Measurements from ENCODE around the gene ATP13A1.
A peak's percentile ranks its signal among the peaks of the same experiment; 100 is the strongest.
"Not testable (repeated sequence)": the region's sequence is repeated elsewhere in the genome, so short reads cannot be mapped to it uniquely, and the experiment has no call there.

ATP13A1 gene

GRCh38 chr19:19618219-19619051, 45.0 kb downstream of the ATP13A1 start, which contains the start of gene PBX4:
PBX4 (minus strand) TSS chr19:19618687; CDS start chr19:19618629, 58 bp downstream.
- peak; percentile 98 to 99 (median 99) for DNase-seq

GRCh38 chr19:19615086-19615485, 48.4 kb downstream of the ATP13A1 start:
- DNase-seq, result peak in 1 of 3 donors; percentile 25

GRCh38 chr19:19613506-19613905, 50.0 kb downstream of the ATP13A1 start:
- DNase-seq, result no peak

- no peak for DNase-seq
Observed at GRCh38 chr19:19610376-19611202, 52.9 kb downstream of the ATP13A1 start.

GRCh38 chr19:19606686-19607085, 56.8 kb downstream of the ATP13A1 start:
- DNase-seq, result not testable (repeated sequence)

- peak; percentile 35 to 43 (median 39) for DNase-seq
Observed at GRCh38 chr19:19606021-19606420, 57.5 kb downstream of the ATP13A1 start.

- DNase-seq, result no peak
Observed at GRCh38 chr19:19602713-19603324, 60.7 kb downstream of the ATP13A1 start.

- no peak for DNase-seq
Observed at GRCh38 chr19:19602136-19602712, 61.3 kb downstream of the ATP13A1 start.

GRCh38 chr19:19600793-19601330, 62.6 kb downstream of the ATP13A1 start:
- DNase-seq, result peak; percentile 73 to 85 (median 73)

- not testable (repeated sequence) for DNase-seq
Observed at GRCh38 chr19:19598728-19599451, 64.6 kb downstream of the ATP13A1 start.

GRCh38 chr19:19597809-19598306, 65.6 kb downstream of the ATP13A1 start:
- peak; percentile 85 to 95 (median 94) for DNase-seq
